Neutrophil (primary cell): ENCODE results near the gene HOXD1.

ENCODE experiments used
- H3K27ac ChIP-seq: fragments of 200-600 bp; sonication (generic); 2 replicates; pipeline ENCODE4 v1.5.1; 2016; ENCODE audit warnings: mild to moderate bottlenecking, moderate library complexity
- H3K27me3 ChIP-seq: fragments of 200-600 bp; sonication (generic); 2 replicates; pipeline ENCODE4 v1.6.0; 2016; ENCODE audit warnings: mild to moderate bottlenecking
- H3K36me3 ChIP-seq: fragments of 200-600 bp; sonication (generic); 2 replicates; pipeline ENCODE4 v1.5.1; 2017
- H3K4me1 ChIP-seq, 2 experiments: fragments of 200-600 bp in 1 of 2; sonication (generic) in 1 of 2; 1 replicate in 1 of 2; 2 replicates in 1 of 2; pipeline versions ENCODE4 v1.5.1 to v1.6.1; 2013 to 2016; ENCODE audit warnings: low read depth in 1 of 2, low read length in 1 of 2, mild to moderate bottlenecking in 1 of 2, moderate library complexity in 1 of 2; ENCODE audit not compliant: control insufficient read depth in 1 of 2, insufficient read depth in 1 of 2
- H3K4me3 ChIP-seq, 2 experiments: fragments of 200-600 bp in 1 of 2; sonication (generic) in 1 of 2; 1 replicate in 1 of 2; 2 replicates in 1 of 2; pipeline ENCODE4 v1.5.1; 2013 to 2016; ENCODE audit warnings: low read depth in 1 of 2, low read length in 1 of 2, mild to moderate bottlenecking in 1 of 2, moderate library complexity in 1 of 2
- H3K9me3 ChIP-seq: fragments of 200-600 bp; sonication (generic); 2 replicates; pipeline ENCODE4 v1.5.1; 2016
- TF ChIP-seq, protein P1 (sequence below): fragments of 200-600 bp; sonication (generic); IDR thresholded peaks from 2 replicates; pipeline ENCODE4 v1.5.1; 2016; ENCODE audit warnings: antibody characterized with exemption

The HOXD1 gene

DNA sequence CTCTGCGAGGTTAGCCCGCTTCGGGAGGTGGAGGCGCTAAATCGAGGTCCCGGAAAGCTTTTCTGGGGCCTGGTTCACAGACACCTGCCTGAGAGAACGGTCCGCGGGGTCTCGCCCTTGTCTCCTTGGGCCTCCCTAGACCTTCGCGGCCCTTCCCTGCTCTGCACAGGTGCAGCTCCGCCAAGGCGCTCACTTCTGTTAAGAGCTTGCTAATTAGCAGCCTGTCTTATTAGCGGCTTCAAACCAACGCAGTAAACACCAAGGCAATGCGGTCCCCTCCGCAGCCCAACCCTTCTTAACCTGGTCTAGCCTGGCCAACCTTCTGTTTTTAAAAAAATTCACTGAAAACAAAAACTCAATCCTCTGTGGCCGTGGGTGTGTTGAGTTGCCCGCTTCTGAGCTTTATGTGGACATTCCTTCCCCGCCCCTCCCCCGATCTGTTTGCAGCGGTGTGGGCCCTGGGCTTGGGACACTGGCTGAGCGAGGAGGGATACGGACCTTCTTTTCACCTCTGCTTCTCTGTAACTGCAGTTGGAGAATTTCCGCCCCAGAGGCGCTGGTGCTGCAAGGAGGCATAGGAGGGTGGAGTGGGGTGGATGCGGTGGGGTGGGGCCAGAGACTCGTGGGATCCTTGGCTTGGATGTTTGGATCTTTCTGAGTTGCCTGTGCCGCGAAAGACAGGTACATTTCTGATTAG, 40.5 kb upstream of the HOXD1 start:
- H3K9me3 ChIP-seq, result no peaks in the 10 kb centered on the region
- no peak overlapping the region for H3K4me3 ChIP-seq
- no peaks in the 10 kb centered on the region for H3K4me1 ChIP-seq
- peaks cover 100% of the 10 kb centered on the region for H3K27me3 ChIP-seq
- H3K27ac ChIP-seq, result no peak overlapping the region
- TF ChIP-seq, protein P1, sequence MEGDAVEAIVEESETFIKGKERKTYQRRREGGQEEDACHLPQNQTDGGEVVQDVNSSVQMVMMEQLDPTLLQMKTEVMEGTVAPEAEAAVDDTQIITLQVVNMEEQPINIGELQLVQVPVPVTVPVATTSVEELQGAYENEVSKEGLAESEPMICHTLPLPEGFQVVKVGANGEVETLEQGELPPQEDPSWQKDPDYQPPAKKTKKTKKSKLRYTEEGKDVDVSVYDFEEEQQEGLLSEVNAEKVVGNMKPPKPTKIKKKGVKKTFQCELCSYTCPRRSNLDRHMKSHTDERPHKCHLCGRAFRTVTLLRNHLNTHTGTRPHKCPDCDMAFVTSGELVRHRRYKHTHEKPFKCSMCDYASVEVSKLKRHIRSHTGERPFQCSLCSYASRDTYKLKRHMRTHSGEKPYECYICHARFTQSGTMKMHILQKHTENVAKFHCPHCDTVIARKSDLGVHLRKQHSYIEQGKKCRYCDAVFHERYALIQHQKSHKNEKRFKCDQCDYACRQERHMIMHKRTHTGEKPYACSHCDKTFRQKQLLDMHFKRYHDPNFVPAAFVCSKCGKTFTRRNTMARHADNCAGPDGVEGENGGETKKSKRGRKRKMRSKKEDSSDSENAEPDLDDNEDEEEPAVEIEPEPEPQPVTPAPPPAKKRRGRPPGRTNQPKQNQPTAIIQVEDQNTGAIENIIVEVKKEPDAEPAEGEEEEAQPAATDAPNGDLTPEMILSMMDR, result no peak
- H3K36me3 ChIP-seq, result no peaks in the 10 kb centered on the region

DNA sequence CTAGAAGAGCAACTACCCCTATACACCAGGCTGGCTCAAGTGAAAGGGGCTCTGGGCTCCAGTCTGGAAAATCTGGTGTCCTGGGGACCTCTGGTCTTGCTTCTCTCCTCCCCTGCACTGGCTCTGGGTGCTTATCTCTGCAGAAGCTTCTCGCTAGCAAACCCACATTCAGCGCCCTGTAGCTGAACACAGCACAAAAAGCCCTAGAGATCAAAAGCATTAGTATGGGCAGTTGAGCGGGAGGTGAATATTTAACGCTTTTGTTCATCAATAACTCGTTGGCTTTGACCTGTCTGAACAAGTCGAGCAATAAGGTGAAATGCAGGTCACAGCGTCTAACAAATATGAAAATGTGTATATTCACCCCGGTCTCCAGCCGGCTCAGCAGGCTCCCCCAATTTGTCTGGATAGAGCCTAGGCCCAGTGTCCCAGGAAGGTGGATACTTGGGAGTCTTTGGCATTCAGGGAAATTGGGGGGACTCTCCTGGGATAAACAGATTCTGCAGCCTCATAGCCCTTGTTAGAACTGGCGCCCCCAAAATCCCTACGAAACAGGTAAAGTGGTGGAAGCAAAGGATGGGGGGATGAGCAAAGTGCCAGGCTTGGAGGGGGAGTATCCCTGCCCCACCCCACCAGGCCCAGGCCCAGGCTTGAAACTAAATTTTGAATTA, 39.6 kb upstream of the HOXD1 start:
- H3K9me3 ChIP-seq, result no peaks in the 10 kb centered on the region
- peaks cover 100% of the 10 kb centered on the region for H3K27me3 ChIP-seq
- no peak overlapping the region for H3K4me3 ChIP-seq
- H3K4me1 ChIP-seq, result no peaks in the 10 kb centered on the region
- H3K36me3 ChIP-seq, result no peaks in the 10 kb centered on the region
- TF ChIP-seq, protein P1, result no peak
- H3K27ac ChIP-seq, result no peak overlapping the region

DNA sequence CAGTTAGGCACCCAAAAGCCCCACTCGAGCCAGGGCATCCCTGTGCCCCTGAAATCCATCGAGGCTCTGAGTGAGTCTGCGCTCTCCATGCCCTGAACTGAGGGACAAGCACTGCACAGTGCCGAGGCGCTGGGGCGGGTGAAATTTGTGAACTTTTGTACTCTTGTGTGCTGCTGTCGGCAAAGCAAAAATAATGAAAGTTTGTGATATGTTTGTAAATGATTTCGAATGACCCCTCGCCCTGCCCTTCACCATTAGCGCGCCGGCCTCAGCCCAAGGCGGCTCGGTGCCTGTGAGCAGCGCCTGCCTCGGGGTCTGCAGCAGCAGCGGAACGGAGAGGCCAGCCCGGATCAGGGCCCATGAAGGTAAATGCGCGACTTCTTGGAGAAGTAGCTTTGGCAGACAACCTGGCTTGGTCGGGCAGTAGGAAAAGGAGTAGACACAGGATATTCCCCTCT, 39.0 kb upstream of the HOXD1 start:
- TF ChIP-seq, protein P1, result no peak
- no peak overlapping the region for H3K27ac ChIP-seq
- peaks cover 100% of the 10 kb centered on the region for H3K27me3 ChIP-seq
- no peak overlapping the region for H3K4me3 ChIP-seq
- H3K9me3 ChIP-seq, result no peaks in the 10 kb centered on the region
- H3K36me3 ChIP-seq, result no peaks in the 10 kb centered on the region
- H3K4me1 ChIP-seq, result no peaks in the 10 kb centered on the region

DNA sequence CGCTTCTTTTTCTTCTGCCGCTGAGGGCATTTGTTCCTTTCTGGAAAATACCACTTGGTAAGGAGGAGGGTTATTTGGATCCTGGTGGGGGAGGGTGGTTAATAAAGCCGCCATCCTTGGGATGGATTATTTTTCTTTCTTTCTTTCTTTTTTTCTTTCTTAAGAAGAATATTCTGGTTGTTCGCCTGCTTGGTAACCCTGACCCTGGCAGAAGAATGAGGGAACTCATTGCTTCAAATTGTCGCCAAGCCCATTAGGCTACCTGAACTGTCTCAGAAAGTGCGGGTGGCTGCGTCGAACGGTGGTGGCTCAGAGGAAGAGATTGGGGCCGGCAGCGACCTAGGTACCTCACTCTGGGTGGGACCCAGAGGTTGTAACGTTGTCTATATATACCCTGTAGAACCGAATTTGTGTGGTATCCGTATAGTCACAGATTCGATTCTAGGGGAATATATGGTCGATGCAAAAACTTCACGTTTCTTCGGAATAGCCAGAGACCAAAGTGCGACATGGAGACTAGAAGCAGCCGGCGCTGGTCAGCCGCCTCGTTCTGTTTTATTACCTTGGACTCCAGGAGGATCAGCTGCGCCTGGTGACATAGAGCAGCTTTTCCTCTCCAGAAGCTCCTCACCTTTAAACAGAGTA, 38.4 kb upstream of the HOXD1 start:
- Histone ChIP-seq H3K4me3 (no peak overlapping the region), H3K36me3 (no peaks in the 10 kb centered on the region), H3K9me3 (no peaks in the 10 kb centered on the region), H3K4me1 (no peaks in the 10 kb centered on the region), H3K27ac (no peak overlapping the region), H3K27me3 (peaks cover 100% of the 10 kb centered on the region)
- TF ChIP-seq, protein P1, result no peak

DNA sequence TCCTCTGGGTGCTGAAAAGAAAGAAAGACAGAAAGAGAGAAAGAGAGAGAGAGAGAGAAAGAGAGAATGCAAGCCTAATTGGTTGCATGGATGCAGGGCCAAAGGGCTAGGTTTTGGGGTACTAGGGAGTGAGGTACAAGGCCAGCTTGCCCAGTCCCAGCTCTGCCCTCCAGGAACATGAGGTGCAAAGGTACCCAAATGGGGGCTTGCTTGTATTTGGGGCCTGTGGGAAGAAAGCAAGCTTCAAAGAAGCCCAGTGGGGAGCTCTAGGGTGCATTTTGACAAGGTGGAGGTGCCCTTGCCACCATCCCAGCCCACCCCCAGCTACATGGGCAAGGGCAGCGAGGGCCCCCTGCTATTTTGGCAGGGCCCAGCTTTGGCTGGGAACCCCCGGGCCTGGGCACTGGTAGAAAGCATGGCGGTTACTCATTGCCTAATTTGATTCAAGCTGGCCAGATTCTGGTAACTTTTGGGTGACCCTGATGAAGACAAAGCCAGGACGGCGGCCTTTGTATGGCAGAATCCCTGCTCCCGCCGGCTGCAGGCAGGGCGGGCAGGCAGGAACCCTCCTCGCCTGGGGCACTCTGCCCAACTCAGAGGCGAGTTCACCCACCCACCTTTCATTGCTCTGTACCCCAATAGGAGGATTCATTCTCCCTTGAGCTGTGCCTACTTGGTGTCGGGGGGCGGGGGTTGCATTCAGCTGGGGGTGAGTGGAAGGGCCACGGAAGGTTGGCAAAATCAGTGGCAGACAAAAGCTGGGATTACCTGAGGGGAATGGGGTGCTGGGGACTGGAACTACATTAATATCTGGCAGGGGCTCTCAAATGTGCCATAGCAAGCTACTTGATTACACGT, 37.7 kb upstream of the HOXD1 start:
- H3K36me3 ChIP-seq, result no peaks in the 10 kb centered on the region
- TF ChIP-seq, protein P1, result no peak
- peaks cover 100% of the 10 kb centered on the region for H3K27me3 ChIP-seq
- H3K9me3 ChIP-seq, result no peaks in the 10 kb centered on the region
- no peaks in the 10 kb centered on the region for H3K4me1 ChIP-seq
- no peak overlapping the region for H3K4me3 ChIP-seq
- H3K27ac ChIP-seq, result no peak overlapping the region
